Stimulated activated CD4-positive, alpha-beta T cell treated with anti-CD3 and anti-CD28 coated beads, Interleukin-4, amount 100 ng/mL, for 4 hours (primary cell): ENCODE data around the gene FFAR1.

Experiments used
- DNase-seq, 2 experiments: peaks; one replicate each; pipeline ENCODE4 v3.0.0-alpha.2; 2020

FFAR1 gene

DNA sequence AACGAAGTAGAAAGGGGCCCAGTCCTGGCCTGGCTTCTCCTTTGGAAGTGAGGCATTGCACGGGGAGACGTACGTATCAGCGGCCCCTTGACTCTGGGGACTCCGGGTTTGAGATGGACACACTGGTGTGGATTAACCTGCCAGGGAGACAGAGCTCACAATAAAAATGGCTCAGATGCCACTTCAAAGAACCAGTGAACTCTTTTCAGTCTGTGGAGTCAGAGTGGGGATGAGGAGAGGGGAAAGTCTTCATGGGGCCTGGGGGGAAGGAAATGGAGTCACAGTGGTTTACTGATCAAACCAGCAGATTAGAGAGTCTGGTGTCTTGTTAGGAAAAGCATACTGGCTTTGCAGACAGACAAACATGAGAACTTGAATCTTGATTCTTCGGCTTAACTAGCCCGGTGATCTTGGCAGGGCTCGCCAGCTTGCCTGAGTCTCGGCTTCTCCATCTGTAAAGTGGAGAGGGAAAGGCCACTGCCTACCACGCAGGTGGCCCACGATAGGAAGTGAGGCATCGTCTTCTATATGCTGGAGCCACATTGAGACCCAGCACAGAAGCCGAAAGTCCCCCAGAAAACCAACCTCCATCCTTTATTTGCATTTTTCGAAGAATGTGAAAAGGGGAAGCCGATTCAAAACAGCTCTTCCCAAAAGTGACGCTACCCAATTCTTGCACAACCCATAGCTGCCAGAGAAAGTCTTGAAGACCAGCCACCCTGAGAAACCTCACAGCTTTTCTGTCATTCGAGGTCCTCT lies at the start of gene FFAR1:
TSS of gene FFAR1 (plus strand) at position 732 of the 759 bp plus-strand sequence. CDS start 3,650 bp downstream, outside the sequence.
- DNase-seq, result peak; percentile 25 to 36

DNA sequence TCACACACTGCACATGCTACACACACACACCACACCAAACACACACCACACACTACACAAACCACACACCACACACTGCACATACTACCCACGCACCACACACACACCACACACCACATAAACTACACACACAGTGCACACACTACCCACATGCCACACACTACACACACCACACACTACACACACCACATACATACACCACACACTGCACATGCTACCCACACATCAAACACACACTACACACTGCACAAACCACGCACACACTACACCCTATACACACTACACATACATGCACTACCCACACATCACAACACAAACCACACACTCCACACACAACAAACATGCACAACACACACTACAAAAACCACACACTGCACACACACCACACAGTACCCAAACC lies 49.8 kb upstream of the FFAR1 start:
- no peak for DNase-seq

DNA sequence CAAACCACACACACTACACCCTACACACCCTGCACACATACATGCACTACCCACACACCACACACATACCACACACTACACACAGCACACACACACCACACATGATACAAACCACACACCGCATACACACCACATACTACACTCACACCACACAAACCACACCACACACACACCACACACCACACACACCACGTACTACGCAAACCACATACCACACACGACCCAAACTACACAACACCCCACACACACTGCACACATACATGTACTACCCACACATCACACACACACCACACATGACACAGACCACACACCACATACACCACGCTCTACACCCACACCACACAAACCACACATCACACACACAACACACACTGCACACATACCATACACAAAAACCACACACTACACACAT lies 49.1 kb upstream of the FFAR1 start:
- DNase-seq, result no peak

- no peak for DNase-seq
Observed at GRCh38 chr19:35299523-35300338, 48.0 kb upstream of the FFAR1 start.

- DNase-seq, result no peak
Observed at GRCh38 chr19:35300339-35300649, 47.4 kb upstream of the FFAR1 start.

- no peak for DNase-seq
Observed at GRCh38 chr19:35301961-35302360, 45.7 kb upstream of the FFAR1 start.

- DNase-seq, result no peak
Observed at GRCh38 chr19:35302446-35302845, 45.3 kb upstream of the FFAR1 start.

- DNase-seq, result no peak
Observed at GRCh38 chr19:35303357-35303915, 44.3 kb upstream of the FFAR1 start.

GRCh38 chr19:35304036-35304435 lies 43.7 kb upstream of the FFAR1 start:
- no peak for DNase-seq

DNA sequence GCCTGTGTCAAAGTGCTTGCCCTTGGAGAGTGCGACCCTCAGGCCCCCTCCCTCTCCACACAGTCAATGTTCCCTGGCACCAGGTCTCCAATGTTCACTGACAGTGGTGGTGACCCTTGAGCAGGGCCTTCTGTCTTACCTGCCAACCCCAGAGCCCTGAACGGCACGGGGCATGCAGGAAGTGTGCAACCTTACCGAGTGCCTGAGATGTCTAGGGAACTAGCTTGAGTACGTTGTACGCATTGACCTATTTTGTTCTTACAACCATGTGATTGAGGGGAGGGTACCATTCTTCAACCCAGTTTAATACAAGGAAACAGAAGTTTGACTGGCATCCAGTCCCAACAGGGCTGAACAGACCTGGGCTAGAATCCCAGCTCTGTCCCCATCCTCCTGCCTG lies 42.5 kb upstream of the FFAR1 start:
- no peak for DNase-seq

- DNase-seq, result no peak
Observed at GRCh38 chr19:35306473-35307246, 41.0 kb upstream of the FFAR1 start.

DNA sequence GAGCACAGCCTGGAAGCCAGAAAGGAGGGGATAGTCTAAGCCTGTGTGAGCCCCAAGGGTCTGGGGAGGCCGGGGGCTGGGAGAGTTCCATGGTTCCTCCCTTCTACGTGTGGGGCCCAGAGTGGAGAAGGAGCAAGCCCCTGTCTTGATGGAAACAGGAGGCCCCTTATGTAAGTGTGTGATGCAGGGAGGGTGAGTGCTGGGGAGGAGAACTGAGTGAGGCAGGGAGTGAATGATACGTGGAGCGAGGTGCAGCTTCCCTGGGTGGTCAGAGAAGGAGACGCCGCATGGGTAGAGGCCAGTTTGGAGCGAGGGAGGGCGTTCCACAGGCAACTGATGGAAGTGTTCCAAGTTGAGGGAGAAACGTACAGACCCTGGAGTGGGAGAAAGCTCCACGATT lies 39.8 kb upstream of the FFAR1 start:
- DNase-seq, result no peak

- DNase-seq, result no peak
Observed at GRCh38 chr19:35308910-35309309, 38.8 kb upstream of the FFAR1 start.

GRCh38 chr19:35309481-35310279 lies 38.0 kb upstream of the FFAR1 start:
- no peak for DNase-seq

GRCh38 chr19:35310331-35310730 lies 37.4 kb upstream of the FFAR1 start:
- DNase-seq, result no peak

GRCh38 chr19:35310811-35311465 lies 36.8 kb upstream of the FFAR1 start:
- DNase-seq, result no peak

DNA sequence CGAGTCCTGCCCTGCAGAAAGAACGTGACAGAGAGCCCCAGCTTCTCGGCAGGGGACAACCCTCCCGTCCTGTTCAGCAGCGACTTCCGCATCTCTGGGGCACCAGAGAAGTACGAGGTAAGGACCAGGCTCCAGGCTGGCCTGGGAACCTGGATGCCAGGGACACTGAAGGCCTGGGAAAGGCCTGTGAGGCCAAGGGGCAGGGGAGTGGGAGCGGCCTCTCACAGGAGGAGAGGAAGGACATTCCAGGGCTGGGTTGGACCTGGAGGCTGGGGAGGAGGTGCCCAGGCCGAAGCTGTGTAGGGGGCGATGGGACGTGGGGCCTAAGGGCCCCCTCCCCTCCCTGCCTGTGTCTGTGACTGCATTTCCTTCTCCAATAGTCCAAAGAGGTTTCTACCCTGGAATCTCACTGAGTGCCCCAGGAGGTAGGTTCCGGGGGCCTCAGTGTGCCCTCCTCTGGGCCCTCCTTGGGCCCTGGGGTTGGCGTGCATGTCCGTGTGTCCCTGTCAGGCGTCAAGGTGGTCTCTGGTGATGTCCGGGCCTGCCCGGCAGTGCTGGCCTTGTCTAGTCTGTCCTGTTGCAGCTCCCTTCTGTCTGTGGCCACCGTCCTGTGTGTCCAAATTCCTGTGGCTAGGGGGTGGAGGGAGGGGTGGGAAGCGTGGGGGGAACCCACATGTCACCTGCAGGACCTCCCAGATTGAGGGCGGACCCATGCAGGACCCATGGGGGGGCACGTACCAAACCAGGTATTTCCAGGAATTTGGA lies 35.6 kb upstream of the FFAR1 start:
- no peak for DNase-seq

DNA sequence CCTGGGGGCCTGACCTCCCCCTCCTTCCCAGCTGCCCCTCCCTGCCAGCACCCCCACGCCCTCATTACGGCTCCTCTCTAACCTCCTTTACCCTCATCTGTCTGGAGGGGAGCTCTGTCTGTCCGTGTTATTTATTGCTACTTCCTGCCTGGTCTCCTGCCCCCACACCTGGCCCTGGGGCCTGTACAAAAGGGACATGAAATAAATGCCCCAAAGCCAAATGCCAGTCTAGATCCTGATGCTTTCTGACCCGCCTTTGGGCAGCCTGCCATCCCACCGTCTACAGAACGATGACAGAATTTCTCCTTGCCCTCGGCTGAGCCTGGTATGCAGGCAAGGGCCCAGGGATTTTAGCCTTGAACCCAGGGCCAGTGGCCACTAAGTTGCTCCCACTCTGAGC lies 34.1 kb upstream of the FFAR1 start:
- DNase-seq, result no peak

- no peak for DNase-seq
Observed at GRCh38 chr19:35314031-35314430, 33.7 kb upstream of the FFAR1 start.

DNA sequence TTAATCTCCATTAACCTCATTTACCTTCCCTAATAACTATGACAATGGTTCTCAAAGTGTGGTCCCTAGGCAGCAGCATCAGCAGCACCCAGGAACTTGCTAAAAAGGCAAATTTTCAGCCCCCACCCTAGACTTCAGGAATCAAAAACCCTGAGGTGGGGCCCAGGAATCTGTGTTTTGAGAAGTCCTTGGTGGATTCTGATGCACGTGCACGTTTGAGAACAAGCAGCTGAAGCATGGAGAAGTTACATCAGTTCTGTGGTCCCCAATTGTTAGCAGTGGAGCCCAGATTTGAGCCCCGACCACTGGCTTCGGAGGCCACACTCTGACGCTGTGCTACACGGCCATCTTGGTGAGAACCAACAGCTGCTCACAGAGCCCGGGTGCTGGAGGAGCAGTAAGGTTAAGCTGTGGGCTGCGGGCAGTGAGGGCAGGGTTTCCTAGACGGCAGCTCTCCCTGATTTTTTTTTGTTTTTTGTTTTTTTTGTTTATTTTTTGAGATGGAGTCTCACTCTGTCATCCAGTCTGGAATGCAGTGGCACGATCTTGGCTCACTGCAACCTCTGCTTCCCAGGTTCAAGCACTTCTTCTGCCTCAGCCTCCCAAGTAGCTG lies 32.7 kb upstream of the FFAR1 start:
- DNase-seq, result no peak

- no peak for DNase-seq
Observed at GRCh38 chr19:35315883-35316282, 31.8 kb upstream of the FFAR1 start.
